Loucy (cell line): ENCODE data around the gene ERGIC3.

ENCODE experiments used
- H2AFZ ChIP-seq: fragments of 200-600 bp; sonication (generic); 2 replicates; pipeline ENCODE4 v1.6.0; 2016; ENCODE audit warnings: antibody characterized with exemption, mild to moderate bottlenecking, low read length, moderate library complexity
- H3F3A ChIP-seq: fragments of 200-600 bp; 2 replicates; pipeline ENCODE4 v1.6.0; 2016; ENCODE audit warnings: antibody characterized with exemption, low read depth, mild to moderate bottlenecking
- H3K27me3 ChIP-seq: fragments of 200-600 bp; sonication (generic); 2 replicates; pipeline ENCODE4 v1.6.1; 2014; ENCODE audit warnings: low read length, mild to moderate bottlenecking; ENCODE audit not compliant: insufficient read depth, poor library complexity, severe bottlenecking
- H3K36me3 ChIP-seq: fragments of 200-600 bp; sonication (generic); 2 replicates; pipeline ENCODE4 v1.6.1; 2016; ENCODE audit warnings: low read length; ENCODE audit not compliant: insufficient read depth
- H3K4me1 ChIP-seq: fragments of 200-600 bp; sonication (generic); 2 replicates; pipeline ENCODE4 v1.5.1; 2014; ENCODE audit warnings: low read length, mild to moderate bottlenecking; ENCODE audit not compliant: insufficient read depth, poor library complexity, severe bottlenecking
- H3K4me2 ChIP-seq: fragments of 200-600 bp; sonication (generic); 2 replicates; pipeline ENCODE4 v1.6.0; 2014; ENCODE audit warnings: antibody characterized with exemption, low read length, low read depth, mild to moderate bottlenecking; ENCODE audit not compliant: poor library complexity, severe bottlenecking
- H3K4me3 ChIP-seq: fragments of 200-600 bp; sonication (generic); 2 replicates; pipeline ENCODE4 v1.5.1; 2014; ENCODE audit warnings: low read length, mild to moderate bottlenecking, mixed read lengths; ENCODE audit not compliant: poor library complexity, severe bottlenecking
- H3K79me2 ChIP-seq: fragments of 200-600 bp; sonication (generic); 2 replicates; pipeline ENCODE4 v1.6.1; 2014; ENCODE audit warnings: low read length; ENCODE audit not compliant: insufficient read depth
- H3K9ac ChIP-seq: fragments of 200-600 bp; sonication (generic); 2 replicates; pipeline ENCODE4 v1.6.0; 2014; ENCODE audit warnings: mild to moderate bottlenecking, low read depth, low read length, moderate library complexity; ENCODE audit not compliant: poor library complexity, severe bottlenecking
- H3K9me2 ChIP-seq: fragments of 200-600 bp; sonication (generic); replicated peaks from 2 replicates; pipeline ENCODE4 v1.6.1; 2016; ENCODE audit warnings: low read depth, low read length, mixed read lengths
- H3K9me3 ChIP-seq: fragments of 200-600 bp; sonication (generic); 2 replicates; pipeline ENCODE4 v1.6.1; 2014; ENCODE audit warnings: mild to moderate bottlenecking, antibody characterized with exemption, low read length, low read depth; ENCODE audit not compliant: insufficient read depth
- H4K20me1 ChIP-seq: fragments of 200-600 bp; sonication (generic); 2 replicates; pipeline ENCODE4 v1.6.0; 2014; ENCODE audit warnings: antibody characterized with exemption, low read length, mild to moderate bottlenecking; ENCODE audit not compliant: insufficient read depth, poor library complexity, severe bottlenecking
- CTCF ChIP-seq: fragments of 200-600 bp; sonication (generic); conservative IDR thresholded peaks from 2 replicates; pipeline ENCODE4 v1.5.1; 2014; ENCODE audit warnings: mild to moderate bottlenecking, antibody characterized with exemption, low read length
- EZH2phosphoT487 ChIP-seq: fragments of 200-600 bp; IDR thresholded peaks from 2 replicates; pipeline ENCODE4 v1.6.1; 2018; ENCODE audit warnings: antibody characterized with exemption, mild to moderate bottlenecking, moderate library complexity, borderline replicate concordance

ERGIC3 gene

GRCh38 chr20:35539756-35540212 lies 2.1 kb upstream of the ERGIC3 start:
- peaks cover 9% of the 10 kb centered on the region; the same call in 1 of the 2 replicates for H3K79me2 ChIP-seq
- no peaks in the 10 kb centered on the region for H3F3A ChIP-seq
- H3K4me2 ChIP-seq: no peak overlapping the region
- H2AFZ ChIP-seq: no peak overlapping the region
- no peaks in the 10 kb centered on the region for H3K9me3 ChIP-seq
- no peak overlapping the region for H3K9ac ChIP-seq
- no peaks in the 10 kb centered on the region for H3K36me3 ChIP-seq
- no peaks in the 10 kb centered on the region for H3K27me3 ChIP-seq
- no peak overlapping the region for H3K4me3 ChIP-seq
- no peaks in the 10 kb centered on the region for H3K9me2 ChIP-seq
- peaks cover 18% of the 10 kb centered on the region for H3K4me1 ChIP-seq
- TF ChIP-seq CTCF: no peak
- no peak for TF ChIP-seq EZH2phosphoT487
- no peaks in the 10 kb centered on the region for H4K20me1 ChIP-seq

GRCh38 chr20:35541118-35541782 lies 628 bp upstream of the ERGIC3 start:
- Histone ChIP-seq H4K20me1 (no peaks in the 10 kb centered on the region), H3K9me2 (no peaks in the 10 kb centered on the region), H3K9ac (peak overlapping the region; percentile 59), H3K4me1 (peaks cover 18% of the 10 kb centered on the region), H2AFZ (peak overlapping the region; percentile 89), H3K4me2 (peak overlapping the region; percentile 86), H3K4me3 (peak overlapping the region; percentile 91), H3K9me3 (no peaks in the 10 kb centered on the region), H3F3A (no peaks in the 10 kb centered on the region), H3K79me2 (peaks cover 9% of the 10 kb centered on the region; the same call in 1 of the 2 replicates), H3K27me3 (no peaks in the 10 kb centered on the region), H3K36me3 (no peaks in the 10 kb centered on the region)
- no peak for TF ChIP-seq CTCF
- TF ChIP-seq EZH2phosphoT487: no peak

- peak overlapping the region; percentile 91 for H3K4me3 ChIP-seq
- no peaks in the 10 kb centered on the region for H3K36me3 ChIP-seq
- no peaks in the 10 kb centered on the region for H3K27me3 ChIP-seq
- TF ChIP-seq EZH2phosphoT487 (no peak), CTCF (no peak)
- H3K79me2 ChIP-seq: peaks cover 9% of the 10 kb centered on the region; the same call in 1 of the 2 replicates
- no peaks in the 10 kb centered on the region for H4K20me1 ChIP-seq
- no peaks in the 10 kb centered on the region for H3K9me3 ChIP-seq
- H3K9me2 ChIP-seq: no peaks in the 10 kb centered on the region
- H3F3A ChIP-seq: no peaks in the 10 kb centered on the region
- peak overlapping the region; percentile 71 for H3K9ac ChIP-seq
- no peak overlapping the region for H2AFZ ChIP-seq
- peaks cover 18% of the 10 kb centered on the region for H3K4me1 ChIP-seq
- peak overlapping the region; percentile 86 for H3K4me2 ChIP-seq
Observed at GRCh38 chr20:35542990-35543389, 1.1 kb downstream of the ERGIC3 start.
